Superior temporal gyrus (tissue), 1 donor: ENCODE results near the gene IGFALS.

ENCODE experiments used
- DNase-seq: peaks from one replicate; pipeline ENCODE4 v3.0.0-alpha.2; 2016; ENCODE audit errors: extremely low spot score

IGFALS gene

DNA sequence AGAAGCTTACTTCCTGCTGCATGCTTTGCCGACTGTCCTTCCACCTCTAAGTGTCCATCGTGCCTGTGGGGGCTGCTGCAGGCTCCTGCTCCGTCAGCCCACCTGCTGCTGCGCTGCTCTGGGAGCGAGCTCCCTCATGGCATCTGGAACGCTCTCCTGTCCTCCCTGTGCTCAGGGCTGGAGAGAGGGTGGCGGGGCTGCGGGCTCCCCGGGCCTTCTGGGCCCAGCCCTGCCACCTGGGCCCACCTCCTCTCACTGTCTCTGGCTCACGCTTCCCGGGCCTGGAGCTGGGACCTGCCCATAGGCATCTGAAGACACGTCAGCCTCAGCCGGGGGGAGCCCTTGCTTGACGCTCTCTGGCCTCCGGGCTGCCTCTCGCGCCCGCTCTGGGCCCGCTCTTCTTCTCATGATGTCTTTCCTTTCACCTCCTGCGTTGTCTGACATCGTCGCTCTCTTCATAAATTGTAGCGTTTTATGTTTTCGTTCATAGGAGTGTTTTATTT lies 49.1 kb downstream of the IGFALS start:
- DNase-seq = no peak

DNA sequence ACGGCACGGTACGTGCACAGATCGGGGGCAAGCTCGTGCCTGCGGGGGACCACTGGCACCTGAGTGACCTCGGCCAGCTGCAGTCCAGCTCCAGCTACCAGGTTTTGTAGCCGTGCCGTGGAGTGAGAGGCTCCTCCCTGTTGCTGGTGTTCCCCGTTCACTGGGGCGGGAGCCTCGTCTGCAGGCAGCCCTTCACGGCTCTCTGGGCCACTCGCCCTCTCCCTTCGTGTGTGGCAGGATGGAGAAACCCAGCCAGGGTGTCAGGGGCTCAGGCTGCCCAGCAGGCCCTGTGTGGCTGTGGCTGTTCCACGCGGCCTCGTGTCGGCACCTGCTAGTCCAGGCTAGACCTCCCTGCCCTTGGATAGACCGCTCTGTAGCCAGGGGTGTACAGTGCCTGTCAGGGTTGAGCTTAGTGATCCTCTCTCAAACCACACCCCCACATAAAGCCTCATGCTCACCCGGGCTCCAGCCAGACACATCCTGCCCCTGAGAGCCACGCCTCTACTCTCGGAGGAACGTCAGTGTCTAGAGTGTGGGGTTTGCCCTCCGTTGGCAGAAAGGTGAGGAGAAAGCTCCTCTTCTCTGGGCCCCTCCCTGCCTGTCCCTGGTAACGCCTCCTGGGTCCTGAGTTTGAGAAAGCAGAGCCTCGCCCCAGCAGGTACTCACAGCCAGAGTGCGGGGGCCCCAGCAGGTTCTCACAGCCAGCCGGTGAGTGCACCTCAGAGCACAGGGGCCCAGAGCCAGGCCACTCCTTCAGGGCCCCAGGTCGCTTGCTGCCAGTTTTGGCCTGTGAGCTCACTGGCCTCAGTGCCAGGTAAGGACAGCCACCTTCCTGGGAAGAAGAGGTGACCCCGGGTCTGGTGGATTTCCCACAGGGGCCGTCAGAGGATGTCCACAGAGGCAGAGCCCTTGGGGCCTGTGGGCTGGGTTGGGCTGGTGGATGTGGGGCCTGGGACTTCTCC lies 49.8 kb downstream of the IGFALS start:
- DNase-seq = no peak

DNA sequence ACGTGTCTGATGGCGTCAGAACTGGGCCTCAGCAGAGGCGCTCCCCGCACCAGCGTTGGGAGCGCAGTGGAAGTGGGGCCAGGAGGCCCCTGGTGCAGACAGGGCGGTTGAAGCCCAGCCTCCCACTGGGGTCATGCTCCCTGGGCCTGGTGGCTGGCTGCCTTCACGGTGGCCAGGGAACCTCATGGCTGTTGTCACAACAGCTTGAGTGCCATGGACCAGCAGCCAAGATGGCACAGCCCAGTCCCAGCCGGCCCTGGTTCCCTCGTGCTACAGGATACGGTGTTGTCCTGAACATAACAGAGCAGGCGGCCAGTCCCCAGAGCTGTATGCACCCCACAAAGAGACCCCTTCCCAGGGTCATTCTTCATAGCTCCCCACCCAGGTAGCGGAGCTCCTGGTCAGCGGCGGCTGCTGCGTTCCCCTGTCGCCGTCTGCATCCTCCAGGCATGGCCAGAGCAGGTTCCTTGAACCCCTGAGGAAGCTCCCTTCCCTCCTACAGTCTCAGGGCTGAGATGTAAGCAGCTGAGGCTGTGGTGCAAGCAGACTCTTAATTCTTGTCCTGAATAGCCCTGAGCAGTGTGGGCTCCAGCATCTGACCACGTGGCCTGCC lies 51.8 kb downstream of the IGFALS start:
- no peak for DNase-seq

DNA sequence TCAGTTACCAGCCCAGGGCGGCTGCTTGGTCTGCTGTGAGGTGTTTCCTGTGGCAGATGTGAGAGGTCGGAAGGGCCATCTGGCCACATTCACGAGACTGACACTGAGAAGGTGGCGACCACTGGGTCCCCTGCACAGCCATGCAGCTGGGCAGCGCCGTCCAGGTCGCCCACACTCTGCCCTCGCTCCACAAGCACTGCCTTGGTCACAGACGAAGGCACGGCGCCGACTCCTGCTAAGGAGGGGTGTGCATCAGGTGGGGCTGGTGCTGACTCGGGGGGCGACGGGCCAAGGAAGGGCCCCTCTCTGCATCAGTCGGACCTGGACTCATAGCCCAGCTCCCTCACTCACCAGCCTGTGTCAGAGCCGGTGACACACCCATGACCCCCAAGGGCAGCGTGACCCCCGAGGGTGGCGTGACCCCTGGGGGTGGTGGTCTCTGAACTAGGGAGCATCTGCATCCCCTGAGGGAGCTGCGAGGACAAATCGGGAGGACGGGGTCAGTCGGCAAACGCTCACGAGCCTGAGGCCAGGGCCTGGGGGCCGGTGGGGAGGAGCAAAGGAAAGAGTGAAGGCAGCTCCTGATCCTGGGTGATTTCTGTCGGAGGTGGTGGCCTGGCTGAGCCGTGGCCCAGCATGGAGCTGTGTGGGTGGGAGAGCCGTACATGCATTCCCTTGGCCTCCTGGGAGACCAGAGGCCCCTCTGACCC lies 52.6 kb downstream of the IGFALS start:
- no peak for DNase-seq
